Esophagus muscularis mucosa (tissue), 3 donors: ENCODE results near the gene TRAPPC2B.

ENCODE experiments used
- CTCF ChIP-seq, 3 experiments: fragments of 200-600 bp in 2 of 3; fragments of 450-650 bp in 1 of 3; sonication (generic) in 2 of 3; IDR thresholded peaks; one replicate each; pipeline ENCODE4 v1.5.1; 2017 to 2019; ENCODE audit warnings: antibody characterized with exemption in 3 of 3, mild to moderate bottlenecking in 2 of 3, moderate library complexity in 1 of 3
- EP300 ChIP-seq: sonication (generic); formaldehyde crosslinking; IDR thresholded peaks from one replicate; pipeline ENCODE4 v1.6.1; 2017; ENCODE audit warnings: antibody characterized with exemption

GRCh38 chr19:57376151-57376550 lies 12.8 kb downstream of the TRAPPC2B start:
- TF ChIP-seq CTCF (IDR thresholded peaks at IDR 0.05) (no peak), EP300 (no peak)
